Activated CD4-positive, alpha-beta memory T cell treated with anti-CD3 and anti-CD28 coated beads for 36 hours (primary cell): ENCODE results near the gene PRMT9. TPM values are rescaled to one million over a fixed set of nuclear protein-coding genes. Genes with fewer than 3 reads are reported as not detected.

Source experiments
- CTCF ChIA-PET: fragments of 350-600 bp; sonication (Branson Sonifier 250); formaldehyde crosslinking; loops from one replicate; lab custom pipeline; 2021; ENCODE audit warnings: antibody characterized with exemption, inconsistent platforms; lab: Charles Lee
- POLR2A ChIA-PET: fragments of 350-600 bp; sonication (Branson Sonifier 250); formaldehyde crosslinking; loops from one replicate; lab custom pipeline; 2021; ENCODE audit warnings: antibody characterized with exemption; lab: Charles Lee
- DNase-seq: peaks from one replicate; pipeline ENCODE4 v3.0.0-alpha.2; 2020
- H3K27ac Mint-ChIP-seq: one replicate; pipeline ENCODE4 v1.8.0; 2021; ENCODE audit warnings: mixed read lengths
- H3K27me3 Mint-ChIP-seq: one replicate; pipeline ENCODE4 v1.8.0; 2021; ENCODE audit warnings: mixed read lengths
- H3K36me3 Mint-ChIP-seq: one replicate; pipeline ENCODE4 v1.8.0; 2021; ENCODE audit warnings: mixed read lengths
- H3K4me1 Mint-ChIP-seq: one replicate; pipeline ENCODE4 v1.8.0; 2021; ENCODE audit warnings: low read depth, mixed read lengths
- H3K4me3 Mint-ChIP-seq: one replicate; pipeline ENCODE4 v1.8.0; 2021; ENCODE audit warnings: mild to moderate bottlenecking, mixed read lengths
- H3K9me3 Mint-ChIP-seq: one replicate; pipeline ENCODE4 v1.8.0; 2021; ENCODE audit warnings: mixed read lengths
- intact Hi-C: fragments of 100-400 bp; cut with micrococcal nuclease; formaldehyde crosslinking; loops from one replicate; pipeline ENCODE4 v1.15.1; 2023
- total RNA-seq, 2 experiments: library from RNA; stranded (reverse); gene quantifications; one replicate each; pipeline ENCODE4 v1.2.3, GENCODE V29; 2021

The PRMT9 gene
- total RNA-seq, 2 experiments from 2014 or later, result 7.9 to 8.3 TPM

- no peaks in the 10 kb centered on the region for H3K9me3 Mint-ChIP-seq
- POLR2A ChIA-PET, result no interaction called here
- no peak overlapping the region for H3K27ac Mint-ChIP-seq
- H3K36me3 Mint-ChIP-seq, result no peaks in the 10 kb centered on the region
- CTCF ChIA-PET, result interaction anchor here (1.3 to 1.8 kb wide), 2 partner anchors 75 to 273 kb away, joined by 4 to 6 read pairs; no protein-coding TSS in a partner anchor
- peak; percentile 15 for DNase-seq
- H3K4me3 Mint-ChIP-seq, result no peak overlapping the region
- intact Hi-C loops, result loop anchor here (5.0 kb wide), 2 partner anchors 577 to 1252 kb away; no protein-coding TSS in a partner anchor
- H3K27me3 Mint-ChIP-seq, result no peaks in the 10 kb centered on the region
- peaks cover 2% of the 10 kb centered on the region for H3K4me1 Mint-ChIP-seq
These were observed 89.9 kb downstream of the PRMT9 start for GRCh38 chr4:147594107-147594506.

- ChIA-PET POLR2A (no interaction called here), CTCF (interaction anchor here (1.1 to 3.2 kb wide), 6 partner anchors 72 to 430 kb away, joined by 3 to 59 read pairs (median 12); no protein-coding TSS in a partner anchor)
- H3K27me3 Mint-ChIP-seq, result peaks cover 2% of the 10 kb centered on the region
- H3K4me1 Mint-ChIP-seq, result peaks cover 2% of the 10 kb centered on the region
- intact Hi-C loops, result loop anchor here (5.0 kb wide), 2 partner anchors 574 to 1249 kb away; no protein-coding TSS in a partner anchor
- no peak for DNase-seq
- H3K4me3 Mint-ChIP-seq, result no peak overlapping the region
- no peaks in the 10 kb centered on the region for H3K9me3 Mint-ChIP-seq
- H3K36me3 Mint-ChIP-seq, result no peaks in the 10 kb centered on the region
- no peak overlapping the region for H3K27ac Mint-ChIP-seq
These were observed 92.9 kb downstream of the PRMT9 start for GRCh38 chr4:147591106-147591505.

GRCh38 chr4:147590249-147590920, 93.6 kb downstream of the PRMT9 start:
- H3K27me3 Mint-ChIP-seq, result peaks cover 5% of the 10 kb centered on the region
- H3K4me3 Mint-ChIP-seq, result no peak overlapping the region
- H3K9me3 Mint-ChIP-seq, result peaks cover under 1% of the 10 kb centered on the region
- ChIA-PET POLR2A (no interaction called here), CTCF (interaction anchor here (0.7 to 4.4 kb wide), 18 partner anchors 8 to 430 kb away, joined by 3 to 59 read pairs (median 4); partner anchors contain the start of gene TMEM184C)
- peak; percentile 60 for DNase-seq
- H3K36me3 Mint-ChIP-seq, result no peaks in the 10 kb centered on the region
- peaks cover 2% of the 10 kb centered on the region for H3K4me1 Mint-ChIP-seq
- H3K27ac Mint-ChIP-seq, result no peak overlapping the region
- intact Hi-C loops, result loop anchor here (1.0 to 5.0 kb wide), 4 partner anchors 72 to 1248 kb away; no protein-coding TSS in a partner anchor

DNA sequence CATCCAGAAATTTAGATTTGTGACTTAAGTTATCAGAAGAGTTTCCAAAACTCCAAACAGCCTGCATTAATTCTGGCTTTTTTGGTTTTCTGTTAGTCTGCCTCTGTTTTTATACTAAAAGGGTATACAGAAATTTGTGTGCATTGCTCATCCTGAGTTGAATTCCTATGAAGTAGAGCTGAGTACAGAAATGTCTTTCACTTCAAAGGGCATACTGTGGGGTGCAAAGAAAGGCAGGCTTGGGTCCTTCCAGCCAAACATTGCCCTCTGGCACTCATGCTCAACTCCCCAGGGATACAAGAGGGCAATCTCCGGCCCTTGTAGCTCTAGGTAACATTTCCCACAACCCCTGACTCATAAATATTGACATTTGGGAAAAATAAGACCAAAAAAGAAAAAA, 94.4 kb downstream of the PRMT9 start:
- Mint-ChIP-seq H3K4me1 (peaks cover 2% of the 10 kb centered on the region), H3K9me3 (peaks cover 6% of the 10 kb centered on the region), H3K36me3 (no peaks in the 10 kb centered on the region), H3K27ac (no peak overlapping the region), H3K4me3 (no peak overlapping the region), H3K27me3 (peaks cover 8% of the 10 kb centered on the region)
- POLR2A ChIA-PET, result no interaction called here
- CTCF ChIA-PET, result interaction anchor here (0.7 to 4.4 kb wide), 18 partner anchors 9 to 429 kb away, joined by 3 to 59 read pairs (median 4); partner anchors contain the start of gene TMEM184C
- DNase-seq, result no peak
- intact Hi-C loops, result no loop called here

Other genes with a start within 250 kb of the PRMT9 start
- gene EDNRA, start 203.1 kb downstream of the PRMT9 start, total RNA-seq, result not detected
- gene TMEM184C, start 66.8 kb downstream of the PRMT9 start, total RNA-seq, result 10 to 100 TPM; 15.5 to 15.7 TPM
- 1 to 10 TPM; 7.1 to 8.0 TPM for gene ARHGAP10, start 47.9 kb upstream of the PRMT9 start, total RNA-seq